HG02970 (cell line): ENCODE data around the gene KCNA10.

Experiments
- ATAC-seq: cut with Tn5 transposase; IDR thresholded peaks from one replicate; pipeline ENCODE4 v1.9.1; 2021; ENCODE audit warnings: mild to moderate bottlenecking, moderate library complexity, moderate number of reproducible peaks; ENCODE audit not compliant: unreplicated experiment, low FRiP score

Gene KCNA10

DNA sequence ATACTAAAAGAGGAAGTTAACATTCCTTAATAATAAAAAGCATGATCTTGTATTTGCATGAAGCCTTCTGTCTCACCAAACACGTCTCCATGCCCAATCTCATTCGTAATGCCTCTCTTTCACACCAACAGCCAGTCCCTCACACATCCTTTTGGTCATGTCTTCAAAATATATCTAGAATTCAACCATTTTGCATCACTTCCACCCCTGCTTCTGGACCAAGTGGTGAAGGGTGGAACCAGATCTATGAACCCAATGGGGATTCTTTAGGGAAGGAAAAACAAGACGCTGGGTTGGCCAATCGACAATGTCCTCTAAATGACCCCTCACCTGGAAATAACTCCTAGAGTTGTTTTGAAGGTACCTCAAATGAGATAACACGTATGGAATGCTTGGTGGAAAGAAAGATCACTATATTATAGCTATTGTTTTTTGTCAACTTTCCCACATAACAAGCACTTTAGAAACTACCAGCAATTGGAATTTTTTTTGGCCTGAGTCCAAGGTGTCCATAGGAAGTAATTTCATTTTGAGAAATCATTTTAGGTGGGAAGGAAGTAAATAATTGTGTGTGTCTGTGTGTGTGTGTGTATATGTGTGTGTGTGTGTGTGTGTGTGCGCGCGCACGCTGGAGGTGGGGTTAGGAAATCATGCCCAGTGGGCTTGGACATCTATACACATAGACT lies at the start of gene KCNA10:
TSS of gene KCNA10 (minus strand) at position 51 of the 686 bp plus-strand sequence. CDS start 388 bp downstream, outside the sequence.
- ATAC-seq, result no peak

DNA sequence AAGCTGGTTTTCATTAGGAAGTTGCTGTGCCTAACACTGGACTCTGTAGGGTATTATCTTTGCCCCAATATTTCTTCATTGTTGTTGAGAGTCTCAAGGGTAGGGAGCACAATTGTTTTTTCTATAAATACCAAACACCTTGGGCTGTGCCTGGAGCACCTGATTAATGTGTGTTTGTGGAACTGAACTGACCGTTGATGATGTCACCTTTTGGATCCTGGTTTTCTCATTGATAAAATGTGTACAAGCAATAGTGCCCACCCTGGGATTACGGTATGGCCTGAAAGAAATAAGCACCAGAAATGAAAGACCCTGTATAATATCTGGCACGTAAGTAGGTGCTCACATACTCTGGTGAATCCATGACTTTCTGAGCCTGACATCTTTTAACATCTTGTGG lies 47.9 kb upstream of the KCNA10 start:
- no peak for ATAC-seq

GRCh38 chr1:110565565-110565964 lies 46.6 kb upstream of the KCNA10 start:
- ATAC-seq, result no peak

DNA sequence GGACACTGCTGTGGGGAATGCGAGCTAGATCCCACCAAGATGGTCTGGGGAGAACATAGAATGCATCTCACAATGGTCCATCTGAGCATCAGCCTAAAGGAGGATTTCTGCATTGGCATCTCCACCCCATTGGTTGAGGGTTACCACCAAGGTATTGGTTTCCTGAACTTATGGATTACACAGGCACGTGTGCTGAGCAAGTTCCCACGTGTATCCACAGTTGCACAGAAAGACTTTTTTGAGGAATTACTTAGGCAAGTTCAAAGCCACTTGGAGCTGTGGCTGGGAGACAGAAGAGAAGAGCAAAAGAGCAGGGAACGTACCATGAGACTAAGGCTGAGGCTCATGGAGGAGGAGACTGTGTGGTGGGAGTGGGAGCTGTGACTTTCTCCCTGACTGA lies 44.1 kb upstream of the KCNA10 start:
- no peak for ATAC-seq

- ATAC-seq, result no peak
These were observed 42.6 kb upstream of the KCNA10 start for GRCh38 chr1:110561596-110561995.

- ATAC-seq, result no peak
These were observed 40.2 kb upstream of the KCNA10 start for GRCh38 chr1:110559157-110559556.

- ATAC-seq, result no peak
These were observed 38.5 kb upstream of the KCNA10 start for GRCh38 chr1:110557481-110557880.

DNA sequence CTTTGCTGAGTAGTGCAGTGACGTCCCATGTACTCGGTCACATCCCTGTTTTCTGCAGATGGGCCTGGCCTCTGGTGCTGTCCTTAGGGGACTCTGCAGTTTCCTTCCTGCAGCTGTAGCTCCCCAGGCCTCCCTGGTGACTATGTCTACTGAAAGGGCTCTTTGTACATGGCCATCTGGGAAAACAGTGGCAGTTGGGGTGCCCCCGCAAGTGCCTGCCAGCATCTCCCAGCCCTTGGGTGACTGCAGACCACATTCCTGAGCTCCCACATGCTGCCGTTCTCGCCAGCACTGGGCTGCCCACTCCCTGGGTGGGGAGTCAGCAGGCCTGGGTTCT lies 37.5 kb upstream of the KCNA10 start:
- no peak for ATAC-seq

DNA sequence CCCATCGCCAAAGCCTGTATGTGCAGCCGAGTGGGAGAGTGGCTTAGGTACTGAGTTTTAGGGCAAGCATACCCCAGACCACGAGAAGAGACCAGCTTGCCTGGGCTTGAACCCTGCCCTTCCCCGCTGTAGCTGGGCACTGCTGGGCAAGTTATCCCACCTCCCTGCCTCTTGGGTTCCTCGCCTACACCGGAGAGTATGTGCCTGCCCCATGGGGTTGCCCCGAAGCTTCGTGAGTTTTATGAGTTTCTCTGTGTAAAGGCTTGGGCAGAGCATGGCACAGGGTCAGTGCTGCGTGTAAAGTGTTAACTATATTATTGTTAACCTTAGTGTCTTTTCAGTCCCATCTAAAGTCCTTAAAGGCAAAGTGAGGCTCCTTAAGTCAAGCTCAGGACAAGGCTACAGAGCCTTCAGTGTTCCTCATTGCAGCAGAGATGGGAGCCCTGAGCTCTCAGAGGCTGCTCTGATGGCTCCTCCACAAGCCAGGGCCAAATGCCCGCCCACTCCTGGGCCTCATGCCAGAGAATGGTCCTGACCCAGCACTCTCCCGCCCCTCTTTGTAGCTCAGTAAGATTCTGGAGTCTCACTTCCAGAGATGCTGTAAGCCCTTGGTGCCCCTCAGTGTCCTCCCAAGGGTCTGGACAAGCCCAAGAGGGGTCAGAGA lies 37.0 kb upstream of the KCNA10 start:
- ATAC-seq, result no peak

- no peak for ATAC-seq
These were observed 36.2 kb upstream of the KCNA10 start for GRCh38 chr1:110554871-110555801.

GRCh38 chr1:110551278-110551809 lies 32.4 kb upstream of the KCNA10 start:
- no peak for ATAC-seq

- no peak for ATAC-seq
These were observed 30.9 kb upstream of the KCNA10 start for GRCh38 chr1:110549831-110550230.

DNA sequence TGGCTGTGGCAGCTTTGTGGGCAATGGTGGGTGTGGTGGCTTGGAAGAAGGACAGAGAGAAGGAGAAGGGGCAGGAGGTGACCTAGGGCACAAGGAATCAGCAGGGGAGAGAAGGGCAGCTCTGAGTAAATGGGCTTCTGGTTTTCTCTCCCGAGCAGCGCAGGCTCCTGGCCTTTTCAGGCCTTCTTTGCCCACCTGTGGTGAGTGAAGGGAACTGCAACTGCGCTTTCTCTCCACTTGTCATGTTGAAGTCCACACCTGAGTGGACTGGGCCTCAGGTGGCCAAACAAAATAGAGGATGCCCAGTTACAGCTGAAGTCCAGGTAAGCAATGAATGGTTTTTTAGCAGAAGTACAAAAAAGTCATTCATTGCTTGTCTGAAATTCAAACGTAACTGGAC lies 29.4 kb upstream of the KCNA10 start:
- no peak for ATAC-seq

DNA sequence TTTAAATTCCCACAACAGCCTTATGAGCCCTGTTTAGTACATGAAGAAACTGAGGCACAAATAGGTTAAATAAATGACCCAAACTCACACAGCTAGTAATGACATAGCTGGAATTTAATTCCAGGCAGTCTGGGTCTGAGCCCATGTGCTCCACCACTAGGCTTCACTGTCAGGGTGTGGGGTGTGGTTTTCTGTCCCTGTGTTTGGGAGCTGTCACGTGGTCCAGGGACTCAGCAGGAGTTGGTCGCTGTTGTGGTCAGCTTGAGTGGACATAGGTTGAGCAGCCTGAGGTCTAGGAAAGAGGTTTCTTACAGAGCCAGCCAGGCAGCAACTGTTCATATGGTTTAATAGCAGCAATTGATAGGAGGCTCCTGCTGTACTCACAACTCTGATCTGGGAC lies 28.0 kb upstream of the KCNA10 start:
- ATAC-seq, result no peak

- no peak for ATAC-seq
These were observed 26.5 kb upstream of the KCNA10 start for GRCh38 chr1:110545492-110545891.

DNA sequence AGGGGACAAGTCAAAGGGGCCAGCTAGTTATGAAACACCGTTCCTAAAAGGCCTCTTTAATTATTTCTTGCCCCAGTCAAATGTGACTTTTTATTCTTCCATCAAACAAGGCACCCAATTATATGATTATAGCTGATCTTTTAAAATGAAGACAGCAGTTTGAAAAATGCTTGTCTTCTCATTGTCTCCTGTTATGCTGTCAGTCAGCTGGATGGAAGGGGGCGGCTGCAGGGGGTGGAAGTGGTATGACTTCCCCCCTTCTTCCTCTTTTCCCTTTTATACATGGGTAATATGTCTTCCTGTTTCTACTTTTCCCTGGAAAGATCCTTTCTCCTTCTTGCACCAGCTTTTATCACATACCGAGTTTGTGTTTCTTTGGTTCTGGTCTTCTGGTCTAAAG lies 25.8 kb upstream of the KCNA10 start:
- ATAC-seq, result no peak

- ATAC-seq, result no peak
These were observed 23.8 kb upstream of the KCNA10 start for GRCh38 chr1:110542725-110543124.

- no peak for ATAC-seq
These were observed 23.0 kb upstream of the KCNA10 start for GRCh38 chr1:110541906-110542395.

DNA sequence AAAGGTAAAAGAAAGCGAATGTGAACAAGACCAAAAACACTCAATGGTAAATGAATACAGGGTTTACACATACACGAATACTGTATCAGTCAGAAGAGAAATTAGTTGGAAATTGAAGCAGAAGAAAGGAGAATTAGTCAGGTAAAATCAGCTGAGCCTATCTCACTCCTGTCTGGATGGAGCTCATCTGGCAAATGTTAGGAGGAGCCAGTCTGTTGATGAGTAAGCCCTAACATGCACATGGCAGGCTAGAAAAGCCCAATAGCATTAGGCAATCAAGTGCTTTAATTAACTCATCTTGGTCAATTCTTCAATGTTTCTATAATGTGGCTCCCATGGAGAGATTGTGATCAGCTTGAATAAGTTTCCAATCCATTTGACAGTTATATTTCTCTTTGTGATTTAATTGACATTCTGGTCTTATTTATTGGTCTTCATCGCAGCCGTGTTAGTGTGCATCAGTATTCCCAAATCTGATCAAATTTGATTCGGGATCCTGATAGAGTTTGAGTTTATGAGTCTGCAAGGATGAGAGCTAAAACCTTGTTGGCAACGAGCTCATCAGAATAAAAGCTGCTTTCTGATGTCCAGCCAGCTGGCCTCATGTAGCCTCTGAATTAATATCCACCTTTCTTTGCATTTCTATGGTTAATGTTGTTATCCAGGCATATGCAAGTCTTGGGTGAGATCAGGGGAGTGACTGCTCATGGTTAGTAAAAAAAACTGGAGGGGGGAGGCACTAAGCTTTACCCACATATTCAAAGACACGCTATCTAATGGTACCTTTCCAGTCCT lies 22.1 kb upstream of the KCNA10 start:
- no peak for ATAC-seq

GRCh38 chr1:110538921-110539320 lies 19.9 kb upstream of the KCNA10 start:
- ATAC-seq, result no peak
